Kidney glomerular epithelial cell (primary cell): Measurements from ENCODE around the gene B4GALT6.

Experiments
- DNase-seq: peaks from one replicate; lab custom pipeline; 2025; lab: John Stamatoyannopoulos, UW

B4GALT6 gene

DNA sequence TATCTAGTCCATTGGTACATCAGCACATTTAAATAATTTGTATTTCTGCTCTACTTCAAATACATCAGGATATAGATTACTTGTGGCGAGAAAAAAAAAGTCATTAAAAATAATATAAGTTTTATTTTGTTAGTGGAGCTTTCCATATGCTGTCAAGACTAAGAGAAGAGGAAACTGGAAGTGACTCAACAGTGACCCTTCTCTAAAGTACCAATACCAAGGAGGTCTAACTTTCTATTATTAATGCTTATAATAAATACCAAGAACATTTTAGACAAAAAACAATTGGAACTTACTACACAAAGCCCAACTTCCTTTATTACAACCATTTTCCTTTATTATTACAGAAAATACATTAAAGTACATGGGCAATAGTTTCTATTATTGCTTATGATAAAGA lies 52.9 kb downstream of the B4GALT6 start:
- DNase-seq, result no peak

DNA sequence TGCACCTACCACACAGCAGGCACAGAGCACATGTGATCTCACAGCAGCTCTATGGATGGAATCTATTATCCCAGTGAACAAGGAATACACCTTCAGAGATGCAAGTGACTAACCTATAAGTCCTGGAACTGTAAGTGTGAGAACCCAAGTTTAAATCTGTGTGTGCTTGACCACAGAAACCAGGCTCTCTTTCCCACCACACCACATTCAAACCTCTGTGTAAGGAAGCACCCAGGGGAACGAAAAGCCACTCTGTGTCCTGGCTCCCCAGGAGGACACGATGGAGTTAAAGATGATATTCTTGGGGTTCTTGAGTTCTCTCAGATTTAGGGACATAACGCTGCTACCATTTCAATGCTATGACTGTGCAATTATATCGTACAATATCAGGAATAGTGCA lies 53.8 kb downstream of the B4GALT6 start:
- no peak for DNase-seq

DNA sequence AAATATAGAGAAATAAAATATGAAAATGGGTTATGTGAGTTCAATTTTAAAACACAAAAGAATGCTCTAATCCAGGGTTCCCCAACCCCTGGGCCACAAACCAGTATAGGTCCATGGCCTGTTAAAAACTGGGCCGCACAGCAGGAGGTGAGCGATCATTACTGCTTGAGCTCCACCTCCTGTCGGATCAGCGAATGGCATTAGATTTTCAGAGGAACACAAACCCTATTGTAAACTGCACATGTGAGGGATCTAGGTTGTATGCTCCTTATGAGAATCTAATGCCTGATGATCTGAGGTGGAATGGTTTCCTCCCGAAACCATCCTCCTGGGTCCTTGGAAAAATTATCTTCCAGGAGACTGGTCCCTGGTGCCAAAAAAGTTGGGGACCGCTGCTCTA lies 58.0 kb downstream of the B4GALT6 start:
- DNase-seq, result no peak

DNA sequence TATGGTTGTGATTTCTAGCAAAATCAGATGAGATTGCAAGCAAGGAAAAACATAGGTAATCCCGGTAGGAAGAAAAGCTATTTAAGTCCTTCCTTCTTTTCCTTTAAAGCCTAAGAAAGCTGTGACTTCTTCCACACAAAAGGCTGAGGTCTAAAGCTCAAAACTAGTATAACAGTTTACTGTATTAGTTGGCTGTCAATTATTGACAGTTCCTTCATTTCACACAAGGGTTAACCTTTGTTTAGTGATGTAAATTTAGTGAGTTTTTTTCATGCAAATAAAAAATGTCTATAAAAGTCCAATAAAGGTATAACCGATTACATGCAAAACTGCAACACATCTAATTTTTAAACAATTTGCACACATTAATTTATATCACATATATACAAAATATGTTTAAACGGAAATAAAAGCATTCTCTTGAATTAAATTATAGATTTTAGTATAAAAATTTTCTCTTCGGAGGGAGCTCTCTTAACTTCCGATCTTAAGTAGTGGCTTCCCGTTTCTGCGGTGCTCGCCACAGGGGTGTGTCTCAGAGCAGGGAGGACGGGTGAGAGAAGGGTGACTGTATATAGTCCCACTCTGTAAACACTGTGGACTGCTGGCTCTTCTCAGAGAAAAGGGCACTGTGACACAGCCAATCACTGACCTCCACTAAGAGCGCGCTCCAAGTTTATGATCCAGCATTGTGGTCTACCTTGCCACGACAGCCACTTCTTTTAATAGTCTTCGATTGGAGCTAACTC lies 59.3 kb downstream of the B4GALT6 start:
- no peak for DNase-seq

DNA sequence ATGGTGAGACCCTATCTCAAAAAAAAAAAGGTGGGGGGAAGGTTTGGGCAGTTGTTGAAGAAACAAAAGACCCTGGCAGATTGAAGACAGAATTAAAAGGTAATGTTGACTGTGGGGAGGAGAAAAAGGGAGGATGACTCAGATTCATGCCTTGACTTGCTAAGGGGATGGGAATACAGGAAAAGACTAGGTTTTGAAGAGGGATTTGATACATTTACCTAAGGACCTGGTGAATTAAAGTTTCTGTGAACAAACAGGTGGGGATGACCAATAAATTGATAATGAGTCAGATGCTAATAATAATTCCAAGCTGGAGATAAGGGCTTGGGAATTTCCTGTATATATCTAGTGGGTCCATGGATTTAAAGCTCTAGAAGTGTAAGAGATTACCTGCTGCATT lies 65.1 kb downstream of the B4GALT6 start:
- no peak for DNase-seq

DNA sequence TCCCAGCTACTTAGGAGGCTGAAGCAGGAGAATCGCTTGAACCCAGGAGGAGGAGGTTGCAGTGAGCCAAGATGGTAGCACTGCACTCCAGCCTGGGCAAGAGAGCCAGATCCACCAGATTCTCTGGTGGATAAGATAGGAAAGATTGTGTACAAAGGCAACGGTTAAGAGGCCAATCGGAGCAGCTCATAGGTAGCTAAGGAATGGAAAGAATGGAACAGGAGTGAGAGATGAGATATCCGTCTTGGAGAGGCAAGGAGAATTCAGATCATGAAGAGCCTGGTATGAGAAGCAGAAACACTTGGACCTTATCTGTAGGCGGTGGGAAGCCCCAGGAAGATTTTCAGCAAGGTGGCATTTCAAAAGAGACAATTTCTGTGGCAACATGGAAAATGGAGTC lies 65.6 kb downstream of the B4GALT6 start:
- DNase-seq, result no peak

DNA sequence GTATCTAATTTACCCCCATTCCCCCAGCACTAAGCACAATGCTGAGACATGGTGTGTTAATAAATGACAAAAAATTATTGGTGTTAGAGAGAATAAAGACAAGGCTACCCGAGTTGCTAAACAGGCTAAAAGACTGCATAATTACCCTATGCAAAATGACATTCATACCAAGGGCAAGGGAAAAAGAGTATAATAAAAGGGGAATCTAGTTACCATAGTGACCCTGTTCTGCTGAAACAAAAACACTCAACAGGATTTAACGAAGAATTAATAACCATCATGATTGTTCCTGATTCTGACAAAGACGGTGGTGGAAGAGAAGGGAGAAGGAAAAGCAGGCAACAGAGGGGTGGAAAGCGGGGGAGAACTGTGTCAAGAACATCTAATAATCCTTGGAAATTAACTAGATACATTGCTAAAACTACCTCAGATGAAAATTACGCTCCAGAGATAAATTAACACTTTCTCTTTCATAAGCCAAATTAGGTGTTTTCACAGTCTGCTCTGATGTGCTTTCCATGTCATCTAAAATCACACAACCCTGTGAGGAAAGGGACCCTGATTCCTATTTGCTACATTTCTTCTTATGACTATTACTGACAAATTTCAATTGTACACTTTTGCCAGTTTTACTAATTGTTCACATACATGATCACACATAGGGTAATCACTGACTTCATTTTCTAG lies 67.2 kb downstream of the B4GALT6 start:
- no peak for DNase-seq

DNA sequence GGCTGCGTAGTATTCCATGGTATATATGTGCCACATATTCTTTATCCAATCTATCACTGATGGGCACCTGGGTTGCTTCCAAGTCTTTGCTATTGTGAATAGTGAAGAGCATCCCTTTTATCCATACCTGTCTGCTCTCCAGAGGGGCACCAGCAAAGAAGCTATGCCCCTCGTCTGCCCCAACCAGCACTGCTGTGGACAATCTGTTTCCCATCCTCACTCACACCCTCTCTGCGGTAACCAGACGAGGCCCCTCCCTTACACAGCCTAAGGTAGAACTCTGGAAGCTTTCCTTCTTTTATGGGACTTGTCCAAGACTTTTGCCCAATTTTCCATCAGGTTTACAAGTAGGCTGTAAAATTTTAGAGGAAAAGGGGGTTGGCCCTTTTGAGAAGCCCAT lies 67.8 kb downstream of the B4GALT6 start:
- DNase-seq, result no peak

DNA sequence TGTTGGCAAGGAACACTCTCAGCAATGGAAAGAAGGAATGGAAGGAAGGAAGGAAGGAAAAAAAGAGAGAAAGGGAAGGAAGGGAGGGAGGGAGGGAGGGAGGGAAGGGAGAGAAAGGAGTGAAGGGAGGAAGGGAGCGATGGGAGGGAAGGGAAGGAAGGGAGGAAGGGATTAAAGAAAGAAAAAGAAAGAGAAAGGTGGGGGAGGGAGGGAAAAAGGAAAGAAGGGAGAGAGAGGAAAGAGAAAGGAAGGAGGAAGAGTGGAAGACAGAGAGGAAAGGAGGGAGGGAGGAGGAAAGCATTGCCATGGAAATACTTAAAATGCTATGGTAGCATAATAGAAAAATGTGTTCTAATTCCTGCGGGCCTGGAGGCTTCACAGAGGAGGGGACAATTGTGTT lies 70.3 kb downstream of the B4GALT6 start:
- DNase-seq, result no peak

DNA sequence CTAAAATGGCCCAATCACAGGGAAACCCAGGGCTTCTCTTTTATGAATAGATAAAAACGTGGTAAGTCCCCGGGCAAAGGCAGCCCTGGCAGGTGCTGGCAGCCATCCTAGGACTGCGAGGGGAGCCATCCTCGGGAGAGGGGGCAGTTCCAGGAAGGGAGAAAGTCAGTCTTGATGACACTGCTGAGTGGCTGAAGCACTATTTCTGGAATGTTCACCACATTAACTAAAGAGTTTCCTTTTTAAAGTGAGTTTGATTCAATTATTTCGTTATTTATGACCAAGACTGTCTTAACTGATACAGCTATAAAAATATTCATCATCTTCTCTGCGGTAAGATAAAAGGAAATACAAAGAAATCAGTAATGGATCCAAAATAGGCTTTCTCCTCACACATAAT lies 72.3 kb downstream of the B4GALT6 start:
- no peak for DNase-seq

DNA sequence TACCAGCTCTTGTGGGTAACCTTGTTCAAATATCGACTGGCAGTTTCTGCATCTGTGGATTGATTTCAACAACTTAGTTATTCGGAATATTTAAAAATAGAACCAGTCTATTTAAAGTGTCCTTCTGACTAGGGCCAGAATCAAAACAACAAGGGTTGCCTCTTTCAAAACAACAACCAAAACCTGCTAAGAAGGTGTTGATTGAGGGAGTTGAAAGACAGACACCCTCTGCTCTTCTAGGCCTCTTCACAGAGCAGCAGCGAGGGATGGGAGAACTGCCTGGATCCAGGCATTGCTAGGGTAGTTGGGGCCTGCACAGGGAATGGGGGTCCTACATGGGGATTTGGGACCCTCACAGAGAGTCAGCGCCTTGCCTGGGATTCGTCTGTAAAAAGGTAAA lies 72.9 kb downstream of the B4GALT6 start:
- DNase-seq, result no peak

DNA sequence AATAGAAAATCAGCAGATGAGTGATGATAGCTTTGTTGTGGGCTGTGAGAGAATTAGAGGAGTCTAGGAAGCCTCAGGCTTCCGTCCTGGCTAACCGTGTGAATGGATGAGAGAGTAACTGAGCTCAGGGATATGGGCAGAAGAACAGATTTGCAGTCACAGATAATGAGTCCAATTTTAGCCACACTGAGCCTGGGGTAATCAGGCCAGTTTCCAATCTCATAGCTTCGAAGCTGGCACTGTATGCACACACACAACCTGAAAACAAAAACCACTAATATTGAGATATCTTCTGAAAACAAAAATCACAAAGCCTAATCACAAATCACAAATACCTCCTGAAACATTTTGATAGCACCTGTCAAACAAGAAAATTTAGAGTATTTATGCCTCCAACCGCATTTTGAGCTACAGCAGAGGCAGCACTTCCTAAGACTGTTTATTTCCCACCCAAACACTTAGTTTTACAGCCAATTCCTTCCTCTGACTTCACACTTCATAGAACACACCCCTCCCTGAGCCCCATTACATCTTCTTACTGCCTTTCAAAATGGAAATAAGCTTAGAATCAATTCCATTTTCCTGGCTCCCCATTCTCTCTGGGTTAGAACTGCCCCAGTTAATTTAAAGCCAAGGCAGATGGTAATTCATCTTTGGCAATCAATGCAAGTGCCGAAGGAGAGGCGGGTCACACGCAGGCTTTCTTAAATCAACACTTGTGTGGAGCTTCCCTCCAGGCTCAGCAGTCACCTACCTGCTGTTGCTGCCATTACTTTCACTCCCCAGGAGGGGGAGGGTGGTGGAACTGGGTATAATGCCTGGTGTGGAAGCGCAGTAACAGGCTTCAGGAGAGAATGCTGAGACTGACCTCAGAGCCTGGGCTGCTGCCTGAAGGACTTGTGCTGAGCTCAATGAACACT lies 73.8 kb downstream of the B4GALT6 start:
- DNase-seq, result no peak

DNA sequence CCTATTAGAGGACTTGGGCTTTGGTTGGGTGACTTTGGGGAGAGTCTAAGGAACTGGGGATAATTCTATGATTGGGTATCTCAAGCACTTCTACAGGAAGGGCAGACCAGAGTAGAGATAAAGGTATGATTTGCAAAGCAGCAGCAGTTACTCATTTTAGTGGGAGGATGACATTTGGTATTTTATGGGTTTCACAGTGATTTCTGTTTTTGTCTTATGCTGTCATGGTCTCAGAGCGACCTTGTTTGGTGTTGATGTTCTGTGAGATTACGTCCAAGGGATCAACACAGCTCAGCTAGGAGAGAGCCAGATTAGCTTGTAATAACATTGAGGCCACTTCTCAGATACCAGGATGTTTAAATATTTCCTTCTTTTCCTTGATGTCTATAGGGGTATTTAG lies 74.5 kb downstream of the B4GALT6 start:
- DNase-seq, result no peak

DNA sequence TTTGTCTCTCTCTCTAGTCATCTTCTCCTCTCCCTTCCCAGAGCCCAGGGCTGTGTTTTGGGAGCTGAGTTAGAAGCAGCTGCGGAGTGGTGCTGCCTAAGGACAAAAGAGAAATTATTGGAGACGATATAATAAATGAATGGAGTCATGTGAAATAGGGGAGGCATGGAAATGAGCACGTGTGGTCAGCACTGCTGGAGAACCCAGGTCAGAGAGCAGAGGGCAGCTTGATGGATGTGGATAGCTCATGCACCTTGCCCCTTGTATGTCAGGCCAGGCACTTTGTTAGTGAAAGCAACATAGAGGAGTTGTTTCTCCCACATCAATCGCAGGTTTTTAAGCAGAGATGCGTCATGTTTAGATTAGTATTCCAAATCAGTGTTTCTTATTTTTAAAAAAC lies 77.0 kb downstream of the B4GALT6 start:
- no peak for DNase-seq

DNA sequence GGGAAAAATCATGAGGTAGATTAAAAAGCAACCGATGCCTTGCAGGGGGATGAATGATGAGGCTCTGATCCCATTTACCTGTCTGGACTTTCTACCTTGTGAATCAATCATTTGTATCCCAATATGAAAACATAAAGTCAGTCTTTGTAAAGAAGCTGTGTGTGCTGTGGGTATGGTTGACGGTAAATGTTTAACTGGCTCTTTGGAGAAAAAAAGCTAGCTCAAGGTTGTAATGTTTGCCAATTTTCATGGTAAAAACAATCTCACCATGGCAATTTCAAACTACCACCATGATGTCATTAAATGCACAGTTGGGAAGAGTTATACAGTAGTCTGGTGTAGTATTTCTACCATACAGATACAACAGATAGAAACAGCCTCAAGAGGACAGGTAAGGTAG lies 78.1 kb downstream of the B4GALT6 start:
- no peak for DNase-seq

DNA sequence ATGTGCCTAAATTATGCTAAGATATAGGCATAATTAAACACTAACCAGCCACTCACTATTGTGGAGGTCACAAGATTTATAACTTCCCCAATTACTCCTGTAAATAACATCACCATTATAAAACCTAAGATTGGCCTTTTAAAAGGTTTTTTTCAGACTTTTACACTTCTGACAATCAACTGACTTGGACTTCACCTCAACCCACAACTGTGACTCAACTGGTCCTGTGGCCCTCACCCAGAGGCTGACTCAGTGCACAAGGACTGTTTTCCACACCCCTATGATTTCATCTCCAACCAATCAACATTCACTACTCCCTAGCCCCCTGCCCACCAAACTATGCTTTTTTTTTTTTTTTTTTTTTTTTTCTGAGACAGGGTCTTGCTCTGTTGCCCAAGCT lies 81.1 kb downstream of the B4GALT6 start:
- peak; percentile 21 for DNase-seq

DNA sequence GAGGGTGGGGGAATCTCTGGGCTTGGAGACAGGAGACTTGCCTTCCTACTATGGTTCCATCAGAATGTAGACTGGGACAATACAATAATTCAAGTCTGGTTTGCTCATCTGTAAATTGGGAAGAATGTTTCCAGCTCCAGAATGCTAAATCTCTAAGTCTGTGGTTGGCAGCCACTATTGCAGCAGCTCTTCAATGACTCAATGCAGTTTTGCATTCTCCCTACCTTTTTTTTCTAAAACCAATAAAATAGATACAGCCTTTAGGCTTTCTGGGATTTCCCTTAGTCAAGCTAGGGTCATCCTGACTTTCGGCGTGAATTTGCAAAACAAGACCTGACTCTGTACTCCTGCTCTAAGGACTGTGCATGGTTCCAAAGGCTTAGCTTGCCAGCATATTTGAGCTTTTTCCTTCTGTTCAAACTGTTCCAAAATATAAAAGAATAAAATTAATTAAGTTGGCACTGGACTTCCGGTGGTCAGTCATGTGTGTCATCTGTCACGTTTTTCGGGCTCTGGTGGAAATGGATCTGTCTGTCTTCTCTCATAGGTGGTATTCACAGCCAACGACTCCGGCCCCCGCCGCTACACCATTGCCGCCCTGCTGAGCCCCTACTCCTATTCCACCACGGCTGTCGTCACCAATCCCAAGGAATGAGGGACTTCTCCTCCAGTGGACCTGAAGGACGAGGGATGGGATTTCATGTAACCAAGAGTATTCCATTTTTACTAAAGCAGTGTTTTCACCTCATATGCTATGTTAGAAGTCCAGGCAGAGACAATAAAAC lies 86.2 kb downstream of the B4GALT6 start:
- DNase-seq, result no peak

DNA sequence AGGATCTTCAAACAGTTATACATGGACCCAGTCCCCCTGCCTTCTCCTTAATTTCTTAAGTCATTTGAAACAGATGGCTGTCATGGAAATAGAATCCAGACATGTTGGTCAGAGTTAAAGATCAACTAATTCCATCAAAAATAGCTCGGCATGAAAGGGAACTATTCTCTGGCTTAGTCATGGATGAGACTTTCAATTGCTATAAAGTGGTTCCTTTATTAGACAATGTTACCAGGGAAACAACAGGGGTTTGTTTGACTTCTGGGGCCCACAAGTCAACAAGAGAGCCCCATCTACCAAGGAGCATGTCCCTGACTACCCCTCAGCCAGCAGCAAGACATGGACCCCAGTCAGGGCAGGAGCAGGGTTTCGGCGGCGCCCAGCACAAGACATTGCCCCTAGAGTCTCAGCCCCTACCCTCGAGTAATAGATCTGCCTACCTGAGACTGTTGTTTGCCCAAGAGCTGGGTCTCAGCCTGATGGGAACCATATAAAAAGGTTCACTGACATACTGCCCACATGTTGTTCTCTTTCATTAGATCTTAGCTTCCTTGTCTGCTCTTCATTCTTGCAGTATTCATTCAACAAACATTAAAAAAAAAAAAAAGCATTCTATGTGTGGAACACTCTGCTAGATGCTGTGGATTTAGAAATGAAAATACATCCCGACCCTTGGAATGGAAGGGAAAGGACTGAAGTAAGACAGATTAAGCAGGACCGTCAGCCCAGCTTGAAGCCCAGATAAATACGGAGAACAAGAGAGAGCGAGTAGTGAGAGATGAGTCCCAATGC lies 88.1 kb downstream of the B4GALT6 start:
- peak; percentile 90 for DNase-seq

DNA sequence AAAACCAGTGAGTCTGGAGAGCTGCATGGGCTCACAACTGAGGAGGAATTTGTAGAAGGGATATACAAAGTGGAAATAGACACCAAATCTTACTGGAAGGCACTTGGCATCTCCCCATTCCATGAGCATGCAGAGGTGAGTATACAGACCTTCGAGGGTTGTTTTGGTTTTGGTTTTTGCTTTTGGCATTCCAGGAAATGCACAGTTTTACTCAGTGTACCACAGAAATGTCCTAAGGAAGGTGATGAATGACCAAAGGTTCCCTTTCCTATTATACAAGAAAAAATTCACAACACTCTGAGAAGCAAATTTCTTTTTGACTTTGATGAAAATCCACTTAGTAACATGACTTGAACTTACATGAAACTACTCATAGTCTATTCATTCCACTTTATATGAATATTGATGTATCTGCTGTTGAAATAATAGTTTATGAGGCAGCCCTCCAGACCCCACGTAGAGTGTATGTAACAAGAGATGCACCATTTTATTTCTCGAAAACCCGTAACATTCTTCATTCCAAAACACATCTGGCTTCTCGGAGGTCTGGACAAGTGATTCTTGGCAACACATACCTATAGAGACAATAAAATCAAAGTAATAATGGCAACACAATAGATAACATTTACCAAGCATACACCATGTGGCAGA lies 89.1 kb downstream of the B4GALT6 start:
- no peak for DNase-seq

DNA sequence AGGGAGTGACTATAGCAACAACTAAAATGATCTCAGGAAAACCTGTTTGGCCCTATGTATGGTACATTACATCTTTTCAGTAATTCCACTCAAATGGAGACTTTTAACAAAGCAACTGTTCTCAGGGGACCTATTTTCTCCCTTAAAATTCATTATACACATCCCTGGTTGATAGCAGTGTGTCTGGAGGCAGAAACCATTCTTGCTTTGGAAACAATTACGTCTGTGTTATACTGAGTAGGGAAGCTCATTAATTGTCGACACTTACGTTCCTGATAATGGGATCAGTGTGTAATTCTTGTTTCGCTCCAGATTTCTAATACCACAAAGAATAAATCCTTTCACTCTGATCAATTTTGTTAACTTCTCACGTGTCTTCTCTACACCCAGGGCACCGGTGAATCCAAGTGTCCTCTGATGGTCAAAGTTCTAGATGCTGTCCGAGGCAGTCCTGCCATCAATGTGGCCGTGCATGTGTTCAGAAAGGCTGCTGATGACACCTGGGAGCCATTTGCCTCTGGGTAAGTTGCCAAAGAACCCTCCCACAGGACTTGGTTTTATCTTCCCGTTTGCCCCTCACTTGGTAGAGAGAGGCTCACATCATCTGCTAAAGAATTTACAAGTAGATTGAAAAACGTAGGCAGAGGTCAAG lies 91.7 kb downstream of the B4GALT6 start:
- no peak for DNase-seq
